Muscle of leg (tissue), 11 donors: ENCODE measurements around the gene HOXC11. TPM values are rescaled to one million over a fixed set of nuclear protein-coding genes. Genes with fewer than 3 reads are reported as not detected.

Source experiments
- DNase-seq: peaks from one replicate; pipeline ENCODE4 v3.0.0; 2013
- H3K27ac ChIP-seq: one replicate; pipeline ENCODE4 v1.5.1; 2013; ENCODE audit warnings: mild to moderate bottlenecking, low read length, control low read depth
- H3K27me3 ChIP-seq: one replicate; pipeline ENCODE4 v1.6.1; 2013; ENCODE audit warnings: low read length; ENCODE audit not compliant: control insufficient read depth, insufficient read depth
- H3K36me3 ChIP-seq: one replicate; pipeline ENCODE4 v1.6.1; 2013; ENCODE audit warnings: low read length; ENCODE audit not compliant: control insufficient read depth, insufficient read depth
- H3K4me1 ChIP-seq: one replicate; pipeline ENCODE4 v1.6.1; 2013; ENCODE audit warnings: low read length; ENCODE audit not compliant: control insufficient read depth, insufficient read depth
- H3K4me3 ChIP-seq: one replicate; pipeline ENCODE4 v1.5.1; 2013; ENCODE audit warnings: low read length, control low read depth
- H3K9me3 ChIP-seq: replicated peaks from 2 replicates; pipeline ENCODE4 v1.6.1; 2013; ENCODE audit warnings: low read depth, low read length; ENCODE audit not compliant: control insufficient read depth
- WGBS: methylation state at CpG from one replicate; pipeline ENCODE4 v1.1.5; 2013; ENCODE audit warnings: missing lambda C conversion rate; ENCODE audit not compliant: insufficient coverage; 5-methylcytosine and 5-hydroxymethylcytosine counted together
- polyA plus RNA-seq, 8 donors: library from polyadenylated mRNA; unstranded; fragments of 120-200 nt; gene quantifications; one replicate each; pipeline versions ENCODE4 v1.2.1 to v1.2.3, GENCODE V29; 2013; ENCODE audit warnings: inconsistent platforms in 1 of 8, low replicate concordance in 1 of 8; ENCODE audit not compliant: insufficient read length in 8 of 8, insufficient read depth in 1 of 8
- total RNA-seq: library from RNA; stranded (reverse); fragments of 120-200 nt; gene quantifications from one replicate; pipeline ENCODE4 v1.2.4, GENCODE V29; 2013

The HOXC11 gene
- total and polyA plus RNA-seq, 9 donors, result 2.9 to 9.3 (median 7.4) TPM

GRCh38 chr12:54005853-54006558 lies 33.1 kb downstream of the HOXC11 start:
- Histone ChIP-seq H3K4me3 (peak overlapping the region; percentile 22), H3K36me3 (peaks cover 13% of the 10 kb centered on the region)

GRCh38 chr12:54006559-54007220 lies 33.8 kb downstream of the HOXC11 start:
- Histone ChIP-seq H3K27me3 (peaks cover 69% of the 10 kb centered on the region), H3K36me3 (peaks cover 16% of the 10 kb centered on the region), H3K9me3 (no peaks in the 10 kb centered on the region), H3K4me3 (peak overlapping the region; percentile 22), H3K4me1 (peaks cover 76% of the 10 kb centered on the region), H3K27ac (peak overlapping the region; percentile 47)
- 49% methylated on average over 20 of the region's 22 CpGs for WGBS
- no peak for DNase-seq

More at GRCh38 chr12:54005853-54006558, 33.1 kb downstream of the HOXC11 start:
- Histone ChIP-seq H3K27ac (peak overlapping the region; percentile 99), H3K27me3 (peaks cover 74% of the 10 kb centered on the region), H3K9me3 (no peaks in the 10 kb centered on the region), H3K4me1 (peaks cover 81% of the 10 kb centered on the region)
- peak; percentile 95 for DNase-seq
- WGBS, result 13% methylated on average over 37 of the region's 39 CpGs

- whole genome bisulfite sequencing, result no CpG with 5 or more reads among the region's 2 CpGs
- no peak overlapping the region for H3K27ac ChIP-seq
- no peak overlapping the region for H3K4me3 ChIP-seq
- peaks cover 64% of the 10 kb centered on the region for H3K27me3 ChIP-seq
- H3K36me3 ChIP-seq, result peaks cover 13% of the 10 kb centered on the region
- H3K9me3 ChIP-seq, result no peaks in the 10 kb centered on the region
- DNase-seq, result no peak
- H3K4me1 ChIP-seq, result peaks cover 66% of the 10 kb centered on the region
These were observed 34.8 kb downstream of the HOXC11 start for GRCh38 chr12:54007538-54008259.

- no peaks in the 10 kb centered on the region for H3K9me3 ChIP-seq
- H3K4me3 ChIP-seq, result no peak overlapping the region
- no peak for DNase-seq
- peaks cover 8% of the 10 kb centered on the region for H3K36me3 ChIP-seq
- H3K27ac ChIP-seq, result no peak overlapping the region
- no CpG with 5 or more reads among the region's 2 CpGs for WGBS
- peaks cover 63% of the 10 kb centered on the region for H3K4me1 ChIP-seq
- H3K27me3 ChIP-seq, result peaks cover 63% of the 10 kb centered on the region
These were observed 35.3 kb downstream of the HOXC11 start for GRCh38 chr12:54008260-54008552.

- H3K4me3 ChIP-seq, result peak overlapping the region; percentile 42
- no peak for DNase-seq
- H3K27ac ChIP-seq, result peak overlapping the region; percentile 54
- 19% methylated on average over 30 of the region's 51 CpGs for whole genome bisulfite sequencing
- H3K36me3 ChIP-seq, result peaks cover 8% of the 10 kb centered on the region
- peaks cover 62% of the 10 kb centered on the region for H3K4me1 ChIP-seq
- no peaks in the 10 kb centered on the region for H3K9me3 ChIP-seq
- peaks cover 65% of the 10 kb centered on the region for H3K27me3 ChIP-seq
These were observed 36.5 kb downstream of the HOXC11 start for GRCh38 chr12:54009171-54010052.

GRCh38 chr12:54010053-54010971 lies 37.4 kb downstream of the HOXC11 start:
- H3K27ac ChIP-seq, result peak overlapping the region; percentile 54
- peak overlapping the region; percentile 42 for H3K4me3 ChIP-seq
- H3K9me3 ChIP-seq, result no peaks in the 10 kb centered on the region
- H3K4me1 ChIP-seq, result peaks cover 62% of the 10 kb centered on the region
- no peak for DNase-seq
- H3K36me3 ChIP-seq, result peaks cover 8% of the 10 kb centered on the region
- WGBS, result 79% methylated on average over 1 of the region's 10 CpGs
- peaks cover 67% of the 10 kb centered on the region for H3K27me3 ChIP-seq

- H3K27ac ChIP-seq, result peak overlapping the region; percentile 38
- H3K9me3 ChIP-seq, result no peaks in the 10 kb centered on the region
- no peak for DNase-seq
- no peak overlapping the region for H3K4me3 ChIP-seq
- 64% methylated on average over 5 of the region's 17 CpGs for WGBS
- H3K4me1 ChIP-seq, result peaks cover 62% of the 10 kb centered on the region
- peaks cover 8% of the 10 kb centered on the region for H3K36me3 ChIP-seq
- H3K27me3 ChIP-seq, result peaks cover 67% of the 10 kb centered on the region
These were observed 38.2 kb downstream of the HOXC11 start for GRCh38 chr12:54010972-54011664.

- DNase-seq, result no peak
- Histone ChIP-seq H3K4me3 (no peak overlapping the region), H3K27me3 (peaks cover 61% of the 10 kb centered on the region), H3K4me1 (peaks cover 57% of the 10 kb centered on the region), H3K36me3 (peaks cover 3% of the 10 kb centered on the region), H3K27ac (peak overlapping the region; percentile 38), H3K9me3 (no peaks in the 10 kb centered on the region)
- WGBS, result 60% methylated on average over 1 of the region's 14 CpGs
These were observed 39.0 kb downstream of the HOXC11 start for GRCh38 chr12:54011665-54012532.
